ENCODE data around the gene PIK3CB. TPM values are rescaled to one million over a fixed set of nuclear protein-coding genes. Genes with fewer than 3 reads are reported as not detected.
A peak's percentile ranks its signal among the peaks of the same experiment; 100 is the strongest.

The PIK3CB gene
- total and polyA plus RNA-seq, 2 of the 8 experiments (the other 6 are each of a cell fraction or from before 2014, with no cell fraction given), result 8.3 to 35.2 TPM

- TF ChIP-seq, protein P1, sequence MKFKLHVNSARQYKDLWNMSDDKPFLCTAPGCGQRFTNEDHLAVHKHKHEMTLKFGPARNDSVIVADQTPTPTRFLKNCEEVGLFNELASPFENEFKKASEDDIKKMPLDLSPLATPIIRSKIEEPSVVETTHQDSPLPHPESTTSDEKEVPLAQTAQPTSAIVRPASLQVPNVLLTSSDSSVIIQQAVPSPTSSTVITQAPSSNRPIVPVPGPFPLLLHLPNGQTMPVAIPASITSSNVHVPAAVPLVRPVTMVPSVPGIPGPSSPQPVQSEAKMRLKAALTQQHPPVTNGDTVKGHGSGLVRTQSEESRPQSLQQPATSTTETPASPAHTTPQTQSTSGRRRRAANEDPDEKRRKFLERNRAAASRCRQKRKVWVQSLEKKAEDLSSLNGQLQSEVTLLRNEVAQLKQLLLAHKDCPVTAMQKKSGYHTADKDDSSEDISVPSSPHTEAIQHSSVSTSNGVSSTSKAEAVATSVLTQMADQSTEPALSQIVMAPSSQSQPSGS (IDR thresholded peaks at IDR 0.05; ENCODE audit: low read length), result no peak
- TF ChIP-seq RFX5 (IDR thresholded peaks at IDR 0.05; ENCODE audit: borderline replicate concordance, low read depth, low read length) (no peak), TBP (IDR thresholded peaks at IDR 0.05; ENCODE audit: low read depth, low read length) (peak; percentile 54), SIN3A (conservative IDR thresholded peaks at IDR 0.05 in 1 of 2, IDR thresholded peaks at IDR 0.05 in 1 of 2; ENCODE audit: low read depth in 1 of 2, low read length in 2 of 2) (no peak), CREB1 (IDR thresholded peaks at IDR 0.05) (no peak), POLR2A (IDR thresholded peaks at IDR 0.05; ENCODE audit: control extremely low read depth in 1 of 2, low read depth in 2 of 2, low read length in 2 of 2) (peak in 1 of 2 experiments; percentile 88; a peak in 2 of 3 replicates), ASH2L (IDR thresholded peaks at IDR 0.05; ENCODE audit: low read length) (peak; percentile 49), ATF3 (IDR thresholded peaks at IDR 0.05; ENCODE audit: insufficient read depth, low read depth, low read length) (no peak), MAFK (IDR thresholded peaks at IDR 0.05; ENCODE audit: low read depth, low read length) (no peak), SP1 (IDR thresholded peaks at IDR 0.05; ENCODE audit: low read depth, low read length) (no peak), EZH2 (IDR thresholded peaks at IDR 0.05; ENCODE audit: low read depth, low read length, severe bottlenecking) (no peak), BACH1 (IDR thresholded peaks at IDR 0.05; ENCODE audit: low read length) (no peak), JUND (IDR thresholded peaks at IDR 0.05; ENCODE audit: low read length) (no peak), FOSL1 (IDR thresholded peaks at IDR 0.05; ENCODE audit: insufficient read depth, low read depth, low read length) (no peak), NANOG (IDR thresholded peaks at IDR 0.05; ENCODE audit: insufficient read depth, low read depth, low read length, poor library complexity, severe bottlenecking) (no peak), RAD21 (IDR thresholded peaks at IDR 0.05 in 1 of 2, conservative IDR thresholded peaks at IDR 0.05 in 1 of 2; ENCODE audit: low read depth in 2 of 2, low read length in 2 of 2) (0 out of 4 replicates have a peak, but pooled peaks of 1 of the 2 experiments have one; percentile 1), SUZ12 (IDR thresholded peaks at IDR 0.05; ENCODE audit: low read length) (no peak), KDM1A (IDR thresholded peaks at IDR 0.05; ENCODE audit: borderline replicate concordance, low read length) (no peak), GABPA (IDR thresholded peaks at IDR 0.05; ENCODE audit: borderline replicate concordance, insufficient read depth, low read length) (peak; percentile 61; the same call in 1 of the 2 replicates), POLR2AphosphoS5 (IDR thresholded peaks at IDR 0.05; ENCODE audit: low read depth, low read length) (peak; percentile 60), RBBP5 (IDR thresholded peaks at IDR 0.05; ENCODE audit: borderline replicate concordance, low read depth, low read length) (no peak; the same call in 1 of the 2 replicates), CBX8 (IDR thresholded peaks at IDR 0.05; ENCODE audit: borderline replicate concordance, low read depth, low read length) (no peak)
Observed at GRCh38 chr3:138608322-138609135, 226.2 kb downstream of the PIK3CB start, which contains the start of gene FAIM (continued).
